Activated CD8-positive, alpha-beta T cell treated with anti-CD3 and anti-CD28 coated beads for 36 hours (primary cell): Measurements from ENCODE around the gene SARNP. TPM values are rescaled to one million over a fixed set of nuclear protein-coding genes. Genes with fewer than 3 reads are reported as not detected.

Experiments used
- ATAC-seq: fragments of 200-7000 bp; cut with Tn5 transposase; one replicate; pipeline ENCODE4 v1.10.0; 2021; ENCODE audit warnings: mild to moderate bottlenecking, moderate library complexity
- CTCF ChIA-PET: fragments of 350-600 bp; sonication (Branson Sonifier 250); formaldehyde crosslinking; loops from one replicate; lab custom pipeline; 2021; ENCODE audit warnings: antibody characterized with exemption; lab: Charles Lee
- POLR2A ChIA-PET: fragments of 350-600 bp; sonication (Branson Sonifier 250); formaldehyde crosslinking; loops from one replicate; lab custom pipeline; 2021; ENCODE audit warnings: antibody characterized with exemption; lab: Charles Lee
- DNase-seq: peaks from one replicate; pipeline ENCODE4 v3.0.0-alpha.2; 2020
- H3K27ac Mint-ChIP-seq: one replicate; pipeline ENCODE4 v1.8.0; 2021; ENCODE audit warnings: mild to moderate bottlenecking, mixed read lengths
- H3K27me3 Mint-ChIP-seq: one replicate; pipeline ENCODE4 v1.8.0; 2021; ENCODE audit warnings: mixed read lengths
- H3K36me3 Mint-ChIP-seq: one replicate; pipeline ENCODE4 v1.8.0; 2021; ENCODE audit warnings: low read depth, mixed read lengths
- H3K4me1 Mint-ChIP-seq: one replicate; pipeline ENCODE4 v1.8.0; 2021; ENCODE audit warnings: low read depth, mixed read lengths
- H3K4me3 Mint-ChIP-seq: one replicate; pipeline ENCODE4 v1.8.0; 2021; ENCODE audit warnings: mild to moderate bottlenecking, moderate library complexity, mixed read lengths
- H3K9me3 Mint-ChIP-seq: one replicate; pipeline ENCODE4 v1.8.0; 2021; ENCODE audit warnings: mixed read lengths
- intact Hi-C: fragments of 100-400 bp; cut with micrococcal nuclease; formaldehyde crosslinking; loops from one replicate; pipeline ENCODE4 v1.10.0; 2022
- total RNA-seq, 2 experiments: library from RNA; stranded (reverse); gene quantifications; one replicate each; pipeline ENCODE4 v1.2.3, GENCODE V29; 2021
- TF ChIP-seq, protein P1 (sequence below): fragments of 200-600 bp; IDR thresholded peaks from one replicate; pipeline ENCODE4 v1.8.0; 2022; ENCODE audit warnings: antibody characterized with exemption, mild to moderate bottlenecking

SARNP gene
- total RNA-seq, 2 experiments from 2014 or later: 93.9 to 94.0 TPM

DNA sequence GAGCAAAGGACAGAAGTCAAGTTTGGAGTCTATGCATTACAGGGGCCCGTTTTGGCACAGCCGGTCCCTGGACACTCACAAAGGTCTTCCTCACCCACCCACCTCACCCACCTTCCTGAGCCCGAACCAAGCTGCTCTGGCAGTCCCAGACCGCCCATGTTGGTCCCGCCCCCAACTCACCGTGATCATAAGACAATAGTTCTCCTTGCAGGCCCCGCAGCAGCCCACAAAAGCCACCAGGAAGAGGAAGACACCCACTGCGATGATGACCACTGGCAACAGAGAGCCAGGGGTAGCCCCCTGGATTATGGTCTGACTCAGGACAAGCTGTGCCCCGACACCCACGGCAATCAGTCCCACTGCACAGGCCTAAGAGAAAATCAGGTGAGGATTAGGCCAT is 90.6 kb downstream of the SARNP start:
- peaks cover 7% of the 10 kb centered on the region for H3K36me3 Mint-ChIP-seq
- peaks cover 33% of the 10 kb centered on the region for H3K4me1 Mint-ChIP-seq
- no peak for DNase-seq
- ChIA-PET CTCF (no interaction called here), POLR2A (interaction anchor here (5.0 kb wide), 1 partner anchor 8 kb away, joined by 44 read pairs; the partner anchor contains the start of genes BLOC1S1 and RDH5)
- no peaks in the 10 kb centered on the region for H3K27me3 Mint-ChIP-seq
- H3K9me3 Mint-ChIP-seq: no peaks in the 10 kb centered on the region
- H3K4me3 Mint-ChIP-seq: peak overlapping the region; percentile 85
- peak overlapping the region; percentile 82 for H3K27ac Mint-ChIP-seq
- intact Hi-C loops: no loop called here
- TF ChIP-seq, protein P1, sequence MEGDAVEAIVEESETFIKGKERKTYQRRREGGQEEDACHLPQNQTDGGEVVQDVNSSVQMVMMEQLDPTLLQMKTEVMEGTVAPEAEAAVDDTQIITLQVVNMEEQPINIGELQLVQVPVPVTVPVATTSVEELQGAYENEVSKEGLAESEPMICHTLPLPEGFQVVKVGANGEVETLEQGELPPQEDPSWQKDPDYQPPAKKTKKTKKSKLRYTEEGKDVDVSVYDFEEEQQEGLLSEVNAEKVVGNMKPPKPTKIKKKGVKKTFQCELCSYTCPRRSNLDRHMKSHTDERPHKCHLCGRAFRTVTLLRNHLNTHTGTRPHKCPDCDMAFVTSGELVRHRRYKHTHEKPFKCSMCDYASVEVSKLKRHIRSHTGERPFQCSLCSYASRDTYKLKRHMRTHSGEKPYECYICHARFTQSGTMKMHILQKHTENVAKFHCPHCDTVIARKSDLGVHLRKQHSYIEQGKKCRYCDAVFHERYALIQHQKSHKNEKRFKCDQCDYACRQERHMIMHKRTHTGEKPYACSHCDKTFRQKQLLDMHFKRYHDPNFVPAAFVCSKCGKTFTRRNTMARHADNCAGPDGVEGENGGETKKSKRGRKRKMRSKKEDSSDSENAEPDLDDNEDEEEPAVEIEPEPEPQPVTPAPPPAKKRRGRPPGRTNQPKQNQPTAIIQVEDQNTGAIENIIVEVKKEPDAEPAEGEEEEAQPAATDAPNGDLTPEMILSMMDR: no peak
- ATAC-seq: no peak

GRCh38 chr12:55725556-55725955 is 92.0 kb downstream of the SARNP start:
- POLR2A ChIA-PET: interaction anchor here (0.6 to 1.9 kb wide), 3 partner anchors 10 to 13 kb away, joined by 3 to 6 read pairs (median 4); no protein-coding TSS in a partner anchor
- TF ChIP-seq, protein P1: no peak
- no peak for DNase-seq
- Mint-ChIP-seq H3K4me1 (peaks cover 29% of the 10 kb centered on the region), H3K4me3 (no peak overlapping the region), H3K36me3 (peaks cover 6% of the 10 kb centered on the region), H3K27ac (peak overlapping the region; percentile 50), H3K27me3 (no peaks in the 10 kb centered on the region), H3K9me3 (no peaks in the 10 kb centered on the region)
- no peak for ATAC-seq
- intact Hi-C loops: no loop called here
- CTCF ChIA-PET: interaction anchor here (0.9 to 7.1 kb wide), 7 partner anchors 9 to 80 kb away, joined by 3 to 87 read pairs (median 7); partner anchors contain the start of gene BLOC1S1

- ATAC-seq (no peak), DNase-seq (no peak)
- H3K36me3 Mint-ChIP-seq: peaks cover 6% of the 10 kb centered on the region
- H3K4me3 Mint-ChIP-seq: no peak overlapping the region
- no peaks in the 10 kb centered on the region for H3K9me3 Mint-ChIP-seq
- H3K27ac Mint-ChIP-seq: peak overlapping the region; percentile 3
- ChIA-PET CTCF (interaction anchor here (0.9 to 7.1 kb wide), 8 partner anchors 9 to 395 kb away, joined by 3 to 87 read pairs (median 6); partner anchors contain the start of gene BLOC1S1), POLR2A (interaction anchor here (0.6 to 1.9 kb wide), 3 partner anchors 10 to 14 kb away, joined by 3 to 6 read pairs (median 4); no protein-coding TSS in a partner anchor)
- TF ChIP-seq, protein P1: no peak
- no peaks in the 10 kb centered on the region for H3K27me3 Mint-ChIP-seq
- intact Hi-C loops: no loop called here
- peaks cover 22% of the 10 kb centered on the region for H3K4me1 Mint-ChIP-seq
Observed at GRCh38 chr12:55724940-55725309, 92.6 kb downstream of the SARNP start.

- intact Hi-C loops: no loop called here
- H3K9me3 Mint-ChIP-seq: no peaks in the 10 kb centered on the region
- peaks cover 22% of the 10 kb centered on the region for H3K4me1 Mint-ChIP-seq
- H3K36me3 Mint-ChIP-seq: peaks cover 6% of the 10 kb centered on the region
- ChIA-PET CTCF (interaction anchor here (0.9 to 7.1 kb wide), 8 partner anchors 9 to 395 kb away, joined by 3 to 87 read pairs (median 6); partner anchors contain the start of gene BLOC1S1), POLR2A (interaction anchor here (0.9 to 1.9 kb wide), 2 partner anchors 13 to 14 kb away, joined by 4 to 6 read pairs; no protein-coding TSS in a partner anchor)
- peak; percentile 90 for DNase-seq
- H3K4me3 Mint-ChIP-seq: no peak overlapping the region
- H3K27ac Mint-ChIP-seq: peak overlapping the region; percentile 3
- ATAC-seq: peak; percentile 39
- TF ChIP-seq, protein P1: peak; percentile 77
- no peaks in the 10 kb centered on the region for H3K27me3 Mint-ChIP-seq
Observed at GRCh38 chr12:55724226-55724939, 93.1 kb downstream of the SARNP start.
